MM.1S (cell line): Measurements from ENCODE around the gene CBLN1.

Experiments used
- DNase-seq: peaks from one replicate; pipeline ENCODE4 v3.0.0-alpha.2; 2015
- H2AFZ ChIP-seq: fragments of 300-600 bp; sonication (generic); 2 replicates; pipeline ENCODE4 v1.6.0; 2016; ENCODE audit warnings: antibody characterized with exemption, low read length
- H3F3A ChIP-seq: fragments of 300-600 bp; sonication (generic); 2 replicates; pipeline ENCODE4 v1.6.1; 2016; ENCODE audit warnings: mild to moderate bottlenecking, antibody characterized with exemption, low read length, moderate library complexity, mixed read lengths; ENCODE audit not compliant: insufficient read depth
- H3K27ac ChIP-seq: fragments of 300-600 bp; sonication (generic); 2 replicates; pipeline ENCODE4 v1.5.1; 2016; ENCODE audit warnings: mild to moderate bottlenecking, low read length
- H3K27me3 ChIP-seq: fragments of 300-600 bp; sonication (generic); replicated peaks from 2 replicates; pipeline ENCODE4 v1.6.0; 2016; ENCODE audit warnings: low read length; ENCODE audit not compliant: insufficient read depth
- H3K36me3 ChIP-seq: fragments of 300-600 bp; sonication (generic); replicated peaks from 2 replicates; pipeline ENCODE4 v1.6.1; 2016; ENCODE audit warnings: mild to moderate bottlenecking, low read length, mixed read lengths; ENCODE audit not compliant: insufficient read depth
- H3K4me1 ChIP-seq: fragments of 300-600 bp; sonication (generic); 2 replicates; pipeline ENCODE4 v1.6.1; 2016; ENCODE audit warnings: low read length, mixed read lengths
- H3K4me2 ChIP-seq: fragments of 300-600 bp; sonication (generic); 2 replicates; pipeline ENCODE4 v1.6.0; 2016; ENCODE audit warnings: low read depth, low read length
- H3K4me3 ChIP-seq: fragments of 300-600 bp; sonication (generic); 2 replicates; pipeline ENCODE4 v1.5.1; 2016; ENCODE audit warnings: low read length, mixed read lengths
- H3K79me2 ChIP-seq: fragments of 300-600 bp; sonication (generic); 2 replicates; pipeline ENCODE4 v1.6.1; 2016; ENCODE audit warnings: mixed run types, low read length, mixed read lengths
- H3K9ac ChIP-seq: fragments of 300-600 bp; sonication (generic); 2 replicates; pipeline ENCODE4 v1.6.1; 2016; ENCODE audit warnings: low read length, mixed read lengths
- H3K9me2 ChIP-seq: fragments of 300-600 bp; sonication (generic); replicated peaks from 2 replicates; pipeline ENCODE4 v1.6.1; 2016; ENCODE audit warnings: mild to moderate bottlenecking, low read length, mixed read lengths; ENCODE audit not compliant: insufficient read depth
- H3K9me3 ChIP-seq: fragments of 300-600 bp; sonication (generic); replicated peaks from 2 replicates; pipeline ENCODE4 v1.6.1; 2016; ENCODE audit warnings: mild to moderate bottlenecking, low read length, mixed read lengths; ENCODE audit not compliant: insufficient read depth
- H4K20me1 ChIP-seq: fragments of 300-600 bp; sonication (generic); 2 replicates; pipeline ENCODE4 v1.6.1; 2016; ENCODE audit warnings: mild to moderate bottlenecking, low read length, moderate library complexity, mixed read lengths; ENCODE audit not compliant: insufficient read depth
- CTCF ChIP-seq: fragments of 300-600 bp; sonication (generic); IDR thresholded peaks from 2 replicates; pipeline ENCODE4 v1.5.1; 2016; ENCODE audit warnings: antibody characterized with exemption, low read length, mixed read lengths
- EZH2 ChIP-seq: fragments of 300-600 bp; sonication (generic); optimal IDR thresholded peaks from 2 replicates; pipeline ENCODE3; 2017; ENCODE audit warnings: low read depth, mild to moderate bottlenecking, antibody characterized with exemption, low read length, mixed read lengths
- EZH2phosphoT487 ChIP-seq: fragments of 300-600 bp; sonication (generic); IDR thresholded peaks from 2 replicates; pipeline ENCODE4 v1.6.1; 2018; ENCODE audit warnings: antibody characterized with exemption, low read length

CBLN1 gene

DNA sequence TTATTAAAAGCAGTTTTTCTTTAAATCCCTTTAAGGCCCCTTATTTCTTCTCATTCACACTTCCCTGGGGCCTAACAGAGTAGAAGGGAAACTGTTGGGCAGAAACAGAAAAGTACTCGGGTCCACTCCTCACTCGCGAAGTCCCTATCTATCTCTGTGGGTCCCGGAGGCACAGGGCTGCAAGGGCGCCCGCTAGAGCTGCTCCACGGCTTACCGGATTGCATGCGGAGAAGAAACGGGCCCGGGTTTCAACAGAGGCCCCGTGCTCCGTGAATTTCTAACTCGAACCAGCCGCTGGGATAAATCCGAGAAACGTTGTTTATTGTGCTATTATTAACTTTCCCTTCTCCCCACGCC is 4.3 kb downstream of the CBLN1 start:
- Histone ChIP-seq H3K27ac (no peak overlapping the region), H3K9ac (no peak overlapping the region), H3K9me2 (no peaks in the 10 kb centered on the region), H3K36me3 (no peaks in the 10 kb centered on the region), H3K27me3 (peaks cover 52% of the 10 kb centered on the region), H2AFZ (no peak overlapping the region), H3F3A (no peaks in the 10 kb centered on the region), H3K79me2 (no peaks in the 10 kb centered on the region), H3K4me1 (no peaks in the 10 kb centered on the region), H3K4me2 (no peak overlapping the region), H3K9me3 (no peaks in the 10 kb centered on the region), H4K20me1 (no peaks in the 10 kb centered on the region), H3K4me3 (no peak overlapping the region)
- TF ChIP-seq EZH2: no peak
- TF ChIP-seq EZH2phosphoT487: no peak
- no peak for TF ChIP-seq CTCF
- no peak for DNase-seq

GRCh38 chr16:49276646-49277385 is 4.8 kb downstream of the CBLN1 start:
- H2AFZ ChIP-seq: no peak overlapping the region
- no peak overlapping the region for H3K4me3 ChIP-seq
- no peaks in the 10 kb centered on the region for H3F3A ChIP-seq
- no peaks in the 10 kb centered on the region for H3K79me2 ChIP-seq
- H3K36me3 ChIP-seq: no peaks in the 10 kb centered on the region
- DNase-seq: no peak
- H3K9me2 ChIP-seq: no peaks in the 10 kb centered on the region
- H4K20me1 ChIP-seq: no peaks in the 10 kb centered on the region
- H3K27ac ChIP-seq: no peak overlapping the region
- peaks cover 52% of the 10 kb centered on the region for H3K27me3 ChIP-seq
- no peak overlapping the region for H3K9ac ChIP-seq
- H3K4me1 ChIP-seq: no peaks in the 10 kb centered on the region
- no peaks in the 10 kb centered on the region for H3K9me3 ChIP-seq
- TF ChIP-seq EZH2 (no peak), EZH2phosphoT487 (no peak), CTCF (no peak)
- no peak overlapping the region for H3K4me2 ChIP-seq

GRCh38 chr16:49275870-49276269 is 5.8 kb downstream of the CBLN1 start:
- no peaks in the 10 kb centered on the region for H3K9me2 ChIP-seq
- no peaks in the 10 kb centered on the region for H3F3A ChIP-seq
- no peak overlapping the region for H3K9ac ChIP-seq
- no peak overlapping the region for H3K27ac ChIP-seq
- H3K4me2 ChIP-seq: no peak overlapping the region
- no peak overlapping the region for H2AFZ ChIP-seq
- DNase-seq: no peak
- H3K4me1 ChIP-seq: no peaks in the 10 kb centered on the region
- H3K4me3 ChIP-seq: no peak overlapping the region
- peaks cover 48% of the 10 kb centered on the region for H3K27me3 ChIP-seq
- no peaks in the 10 kb centered on the region for H3K9me3 ChIP-seq
- no peaks in the 10 kb centered on the region for H3K36me3 ChIP-seq
- TF ChIP-seq EZH2phosphoT487: no peak
- no peak for TF ChIP-seq CTCF
- H3K79me2 ChIP-seq: no peaks in the 10 kb centered on the region
- H4K20me1 ChIP-seq: no peaks in the 10 kb centered on the region
